GM19397 (cell line): Measurements from ENCODE around the gene CDC42EP2.
A peak's percentile ranks its signal among the peaks of the same experiment; 100 is the strongest.

ENCODE experiments used
- ATAC-seq: cut with Tn5 transposase; IDR thresholded peaks from one replicate; pipeline ENCODE4 v1.9.1; 2021; ENCODE audit warnings: mild to moderate bottlenecking, moderate library complexity; ENCODE audit not compliant: unreplicated experiment

The CDC42EP2 gene

GRCh38 chr11:65314501-65315203 lies at the start of gene CDC42EP2:
Gene CDC42EP2, plus strand, starts transcription at chr11:65314866. Its CDS starts 6,033 bp downstream, at chr11:65320899.
- ATAC-seq = peak; percentile 82

GRCh38 chr11:65266210-65266609 lies 48.5 kb upstream of the CDC42EP2 start:
- ATAC-seq = no peak

- no peak for ATAC-seq
Observed at GRCh38 chr11:65274735-65275682, 39.7 kb upstream of the CDC42EP2 start.

GRCh38 chr11:65275906-65276305 lies 38.8 kb upstream of the CDC42EP2 start:
- no peak for ATAC-seq

GRCh38 chr11:65277631-65278277 lies 36.9 kb upstream of the CDC42EP2 start:
- no peak for ATAC-seq

- no peak for ATAC-seq
Observed at GRCh38 chr11:65278356-65278755, 36.3 kb upstream of the CDC42EP2 start.

- no peak for ATAC-seq
Observed at GRCh38 chr11:65279279-65279678, 35.4 kb upstream of the CDC42EP2 start.

- no peak for ATAC-seq
Observed at GRCh38 chr11:65279741-65280440, 34.8 kb upstream of the CDC42EP2 start.

GRCh38 chr11:65280646-65281045 lies 34.0 kb upstream of the CDC42EP2 start:
- no peak for ATAC-seq

- no peak for ATAC-seq
Observed at GRCh38 chr11:65286686-65287085, 28.0 kb upstream of the CDC42EP2 start.

- no peak for ATAC-seq
Observed at GRCh38 chr11:65287601-65288000, 27.1 kb upstream of the CDC42EP2 start.

GRCh38 chr11:65288706-65289536 lies 25.7 kb upstream of the CDC42EP2 start:
- ATAC-seq = no peak

- ATAC-seq = no peak
Observed at GRCh38 chr11:65290448-65291165, 24.1 kb upstream of the CDC42EP2 start.

GRCh38 chr11:65291613-65292012 lies 23.1 kb upstream of the CDC42EP2 start:
- no peak for ATAC-seq

- no peak for ATAC-seq
Observed at GRCh38 chr11:65292890-65293289, 21.8 kb upstream of the CDC42EP2 start.

GRCh38 chr11:65293909-65294381 lies 20.7 kb upstream of the CDC42EP2 start:
- ATAC-seq = no peak

- ATAC-seq = no peak
Observed at GRCh38 chr11:65295001-65295400, 19.7 kb upstream of the CDC42EP2 start.

GRCh38 chr11:65295571-65296341 lies 18.9 kb upstream of the CDC42EP2 start:
- ATAC-seq = no peak
